Astrocyte (in vitro differentiated cells and primary cell): Measurements from ENCODE around the gene ZNF277. TPM values are rescaled to one million over a fixed set of nuclear protein-coding genes. Genes with fewer than 3 reads are reported as not detected.

ENCODE experiments used
- DNase-seq: peaks from one replicate; pipeline ENCODE4 v3.0.0-alpha.2; 2010; ENCODE audit warnings: low read depth
- FAIRE-seq: peaks from 2 replicates; lab custom pipeline; 2011; peaks lifted over from hg19 to GRCh38; lab: Jason Lieb, UNC
- H2AFZ ChIP-seq: 2 replicates; pipeline ENCODE4 v1.6.0; 2012; ENCODE audit warnings: low read depth, low read length, inconsistent platforms
- H3K27ac ChIP-seq: 2 replicates; pipeline ENCODE4 v1.5.1; 2011; ENCODE audit warnings: low read depth, low read length, inconsistent platforms
- H3K27me3 ChIP-seq: 2 replicates; pipeline ENCODE4 v1.6.0; 2011; ENCODE audit warnings: low read length, inconsistent platforms; ENCODE audit not compliant: insufficient read depth
- H3K36me3 ChIP-seq: 2 replicates; pipeline ENCODE4 v1.5.1; 2011; ENCODE audit warnings: low read length, inconsistent platforms; ENCODE audit not compliant: insufficient read depth
- H3K4me1 ChIP-seq: 2 replicates; pipeline ENCODE4 v1.5.1; 2011; ENCODE audit warnings: low read length, inconsistent platforms; ENCODE audit not compliant: insufficient read depth
- H3K4me2 ChIP-seq: 2 replicates; pipeline ENCODE4 v1.6.0; 2012; ENCODE audit warnings: low read length, inconsistent platforms
- H3K4me3 ChIP-seq: 2 replicates; pipeline ENCODE4 v1.5.1; 2011; ENCODE audit warnings: low read depth, mild to moderate bottlenecking, low read length, inconsistent platforms; ENCODE audit not compliant: insufficient read depth
- H3K79me2 ChIP-seq: 2 replicates; pipeline ENCODE4 v1.6.0; 2012; ENCODE audit warnings: mild to moderate bottlenecking, low read length, inconsistent platforms; ENCODE audit not compliant: insufficient read depth
- H3K9ac ChIP-seq: 2 replicates; pipeline ENCODE4 v1.6.0; 2012; ENCODE audit warnings: mild to moderate bottlenecking, low read length, inconsistent platforms
- H3K9me3 ChIP-seq: 2 replicates; pipeline ENCODE4 v1.5.1; 2012; ENCODE audit warnings: low read depth, mild to moderate bottlenecking, low read length, inconsistent platforms; ENCODE audit not compliant: insufficient read depth
- H4K20me1 ChIP-seq: 2 replicates; pipeline ENCODE4 v1.6.0; 2012; ENCODE audit warnings: low read length, inconsistent platforms; ENCODE audit not compliant: insufficient read depth
- H3K27ac Mint-ChIP-seq: one replicate; pipeline ENCODE4 v1.8.0; 2021; ENCODE audit warnings: mild to moderate bottlenecking, mixed read lengths; ENCODE audit not compliant: unreplicated experiment
- H3K27me3 Mint-ChIP-seq: one replicate; pipeline ENCODE4 v1.8.0; 2021; ENCODE audit warnings: low read depth, mixed read lengths; ENCODE audit not compliant: unreplicated experiment
- H3K36me3 Mint-ChIP-seq: one replicate; pipeline ENCODE4 v1.8.0; 2021; ENCODE audit warnings: low read depth, mixed read lengths; ENCODE audit not compliant: unreplicated experiment
- H3K4me1 Mint-ChIP-seq: one replicate; pipeline ENCODE4 v1.8.0; 2021; ENCODE audit warnings: low read depth, mixed read lengths; ENCODE audit not compliant: unreplicated experiment
- H3K4me3 Mint-ChIP-seq: one replicate; pipeline ENCODE4 v1.8.0; 2021; ENCODE audit warnings: mild to moderate bottlenecking, moderate library complexity, mixed read lengths; ENCODE audit not compliant: unreplicated experiment
- H3K9me3 Mint-ChIP-seq: one replicate; pipeline ENCODE4 v1.8.0; 2021; ENCODE audit warnings: mild to moderate bottlenecking, mixed read lengths; ENCODE audit not compliant: unreplicated experiment
- CTCF ChIP-seq: IDR thresholded peaks from 2 replicates; pipeline ENCODE4 v1.5.1; 2011; ENCODE audit warnings: low read depth, mild to moderate bottlenecking, inconsistent platforms, low read length, moderate library complexity; ENCODE audit not compliant: insufficient read depth
- EZH2 ChIP-seq: IDR thresholded peaks from 2 replicates; pipeline ENCODE4 v1.6.1; 2012; ENCODE audit warnings: mild to moderate bottlenecking, low read length, inconsistent platforms; ENCODE audit not compliant: insufficient read depth
- total RNA-seq: library from RNA; stranded (reverse); gene quantifications from 2 replicates; pipeline ENCODE4 v1.2.1, GENCODE V29; 2021

Gene ZNF277
- total RNA-seq, 1 donor from 2014 or later: 23.0 TPM

- H3K27me3 Mint-ChIP-seq: no peaks in the 10 kb centered on the region
- no peak for TF ChIP-seq CTCF
- no peak for TF ChIP-seq EZH2
- H3K36me3 Mint-ChIP-seq: no peaks in the 10 kb centered on the region
- no peak overlapping the region for H3K27ac ChIP-seq
- H3K4me2 ChIP-seq: peak overlapping the region; percentile 49
- peaks cover 5% of the 10 kb centered on the region for H4K20me1 ChIP-seq
- H3K9ac ChIP-seq: peak overlapping the region; percentile 2
- peaks cover 5% of the 10 kb centered on the region for H3K79me2 ChIP-seq
- no peaks in the 10 kb centered on the region for H3K27me3 ChIP-seq
- no peak for DNase-seq
- FAIRE-seq: no peak
- peak overlapping the region; percentile 45 for H3K4me3 Mint-ChIP-seq
- H3K9me3 Mint-ChIP-seq: no peaks in the 10 kb centered on the region
- H3K9me3 ChIP-seq: no peaks in the 10 kb centered on the region
- H3K4me1 Mint-ChIP-seq: peaks cover 58% of the 10 kb centered on the region
- H3K4me3 ChIP-seq: no peak overlapping the region
- H3K4me1 ChIP-seq: peaks cover 32% of the 10 kb centered on the region
- peak overlapping the region; percentile 97 for H3K27ac Mint-ChIP-seq
- H3K36me3 ChIP-seq: no peaks in the 10 kb centered on the region
- no peak overlapping the region for H2AFZ ChIP-seq
Observed at GRCh38 chr7:112162784-112163506, 43.5 kb upstream of the ZNF277 start.

- Histone ChIP-seq H3K4me1 (peaks cover 7% of the 10 kb centered on the region), H3K27me3 (no peaks in the 10 kb centered on the region)
- H3K36me3 Mint-ChIP-seq: no peaks in the 10 kb centered on the region
Observed at GRCh38 chr7:112167147-112167546, 39.3 kb upstream of the ZNF277 start.

More at GRCh38 chr7:112167147-112167546, 39.3 kb upstream of the ZNF277 start:
- Histone ChIP-seq H3K4me3 (no peak overlapping the region), H3K79me2 (no peaks in the 10 kb centered on the region), H3K36me3 (no peaks in the 10 kb centered on the region), H3K9me3 (no peaks in the 10 kb centered on the region), H3K4me2 (no peak overlapping the region), H3K9ac (no peak overlapping the region), H3K27ac (no peak overlapping the region), H2AFZ (no peak overlapping the region), H4K20me1 (no peaks in the 10 kb centered on the region)
- Mint-ChIP-seq H3K4me1 (peaks cover 27% of the 10 kb centered on the region), H3K4me3 (no peak overlapping the region), H3K27me3 (no peaks in the 10 kb centered on the region), H3K27ac (no peak overlapping the region), H3K9me3 (no peaks in the 10 kb centered on the region)
- DNase-seq: no peak
- TF ChIP-seq CTCF: no peak
- TF ChIP-seq EZH2: no peak
- no peak for FAIRE-seq
